K562 (cell line): ENCODE results near the gene SKIL. TPM values are rescaled to one million over a fixed set of nuclear protein-coding genes. Genes with fewer than 3 reads are reported as not detected.
A peak's percentile ranks its signal among the peaks of the same experiment; 100 is the strongest.

ENCODE experiments used
- ADNP ChIP-seq: fragments of 200-800 bp; sonication (Bioruptor generic); IDR thresholded peaks from 2 replicates; pipeline ENCODE4 v1.6.1; 2016; ENCODE audit warnings: missing genetic modification characterization, missing compliant biosample characterization
- ASH1L ChIP-seq: fragments of 450-650 bp; IDR thresholded peaks from 2 replicates; pipeline ENCODE4 v1.6.1; 2018; ENCODE audit warnings: borderline replicate concordance, mild to moderate bottlenecking, low read depth; ENCODE audit not compliant: partially characterized antibody
- CBX2 ChIP-seq: fragments of 200-600 bp; sonication (generic); IDR thresholded peaks from one replicate; pipeline ENCODE4 v1.6.1; 2012; ENCODE audit warnings: mild to moderate bottlenecking, low read length, inconsistent platforms; ENCODE audit not compliant: insufficient read depth, poor library complexity, severe bottlenecking
- KHSRP ChIP-seq: fragments of 450-650 bp; IDR thresholded peaks from 2 replicates; pipeline ENCODE4 v1.6.1; 2017
- KLF16 ChIP-seq: IDR thresholded peaks from 2 replicates; pipeline ENCODE4 v1.6.1; 2016; ENCODE audit warnings: antibody characterized with exemption
- MAZ ChIP-seq, 2 experiments: fragments of 450-650 bp in 1 of 2; sonication (generic) in 1 of 2; formaldehyde crosslinking; IDR thresholded peaks in 1 of 2; conservative IDR thresholded peaks in 1 of 2; 2 replicates each; pipeline versions ENCODE4 v1.4.0 to v1.5.0; 2020; ENCODE audit warnings: mild to moderate bottlenecking in 1 of 2, missing genetic modification reagents in 1 of 2
- NEUROD1 ChIP-seq: fragments of 150-350 bp; IDR thresholded peaks from 2 replicates; pipeline ENCODE4 v1.6.1; 2014; ENCODE audit warnings: borderline replicate concordance, low read length, low read depth; ENCODE audit not compliant: partially characterized antibody
- NFE2 ChIP-seq: IDR thresholded peaks from 2 replicates; pipeline ENCODE4 v1.6.1; 2014; ENCODE audit warnings: antibody characterized with exemption, low read depth
- NR2F6 ChIP-seq: fragments of 450-650 bp; formaldehyde crosslinking; IDR thresholded peaks from 2 replicates; pipeline ENCODE4 v1.4.0; 2020; ENCODE audit warnings: mild to moderate bottlenecking
- RAD21 ChIP-seq, 2 experiments: fragments of 250-450 bp in 1 of 2; fragments of 450-650 bp in 1 of 2; sonication (Bioruptor Pico) in 1 of 2; formaldehyde crosslinking in 1 of 2; IDR thresholded peaks in 1 of 2; conservative IDR thresholded peaks in 1 of 2; 2 replicates each; pipeline versions ENCODE4 v1.4.0 to v1.8.0; 2020 to 2022; ENCODE audit warnings: mild to moderate bottlenecking in 2 of 2, moderate library complexity in 1 of 2
- RBFOX2 ChIP-seq: fragments of 200-400 bp; formaldehyde crosslinking; IDR thresholded peaks from 2 replicates; pipeline ENCODE4 v1.6.1; 2017; ENCODE audit warnings: low read depth, mild to moderate bottlenecking, low read length, moderate library complexity
- SLC30A9 ChIP-seq: fragments of 250-450 bp; sonication (Bioruptor Pico); IDR thresholded peaks from 2 replicates; pipeline ENCODE4 v1.8.0; 2022; ENCODE audit warnings: mild to moderate bottlenecking, moderate library complexity
- SNRNP70 ChIP-seq: fragments of 200-400 bp; formaldehyde crosslinking; optimal IDR thresholded peaks from 2 replicates; pipeline ENCODE3; 2017; ENCODE audit warnings: low read depth, low read length
- ZNF124 ChIP-seq: sonication (generic); formaldehyde crosslinking; IDR thresholded peaks from 2 replicates; pipeline ENCODE4 v1.8.1; 2022; ENCODE audit warnings: missing genetic modification reagents
- ZNF436 ChIP-seq: fragments of 250-450, 450-650 bp; sonication (Bioruptor Pico); formaldehyde crosslinking; IDR thresholded peaks from 2 replicates; pipeline ENCODE4 v1.7.0; 2020; ENCODE audit warnings: mild to moderate bottlenecking
- polyA plus RNA-seq, 8 experiments: library from polyadenylated mRNA; depleted of rRNA in 4 of 8; stranded (reverse) in 5 of 8; unstranded in 3 of 8; fragments of >200 nt; fragmentation: Nextera tagmentation in 2 of 8; fragmentation: Illumina TruSeq in 1 of 8; extraction: Ambion mirVana in 2 of 8; extraction: Trizol in 1 of 8; gene quantifications; 2 replicates each; pipeline versions ENCODE4 v1.2.1 to v1.2.3, GENCODE V29; 2011 to 2014; ENCODE audit warnings: inconsistent platforms in 1 of 8, missing spikeins in 1 of 8
- total RNA-seq, 7 experiments: library from RNA; depleted of rRNA in 6 of 7; stranded (reverse); fragments of >200 nt in 6 of 7; fragmentation: Illumina TruSeq in 2 of 7; extraction: Trizol in 2 of 7; gene quantifications; 2 replicates each; pipeline versions ENCODE4 v1.2.1 to v1.2.3, GENCODE V29; 2011 to 2021; ENCODE audit warnings: low replicate concordance in 1 of 7
- TF ChIP-seq, protein P1 (sequence below): fragments of 450-650 bp; IDR thresholded peaks from 2 replicates; pipeline ENCODE4 v1.6.1; 2016; ENCODE audit warnings: mild to moderate bottlenecking
- TF ChIP-seq, protein P2 (sequence below), 3 experiments: IDR thresholded peaks in 2 of 3; conservative IDR thresholded peaks in 1 of 3; 2 replicates each; pipeline ENCODE4 v1.5.1; 2011 to 2012; ENCODE audit warnings: low read length in 3 of 3, mild to moderate bottlenecking in 3 of 3, control low read depth in 2 of 3, improper control_type of control experiment in 1 of 3, inconsistent platforms in 1 of 3, low read depth in 1 of 3, mixed read lengths in 1 of 3, moderate library complexity in 1 of 3; ENCODE audit not compliant: insufficient read depth in 2 of 3
- TF ChIP-seq, protein P3 (sequence below): fragments of 450-650 bp; IDR thresholded peaks from 2 replicates; pipeline ENCODE4 v1.6.1; 2017; ENCODE audit warnings: antibody characterized with exemption, mild to moderate bottlenecking
- TF ChIP-seq, protein P4 (sequence below): IDR thresholded peaks from 3 replicates; pipeline ENCODE4 v1.6.1; 2011; ENCODE audit warnings: borderline replicate concordance, mild to moderate bottlenecking; ENCODE audit not compliant: insufficient read length, insufficient read depth

The SKIL gene
- total and polyA plus RNA-seq, 9 of the 15 experiments (the other 6 are each of a cell fraction or from before 2014, with no cell fraction given) = 4.3 to 19.1 (median 9.7) TPM

DNA sequence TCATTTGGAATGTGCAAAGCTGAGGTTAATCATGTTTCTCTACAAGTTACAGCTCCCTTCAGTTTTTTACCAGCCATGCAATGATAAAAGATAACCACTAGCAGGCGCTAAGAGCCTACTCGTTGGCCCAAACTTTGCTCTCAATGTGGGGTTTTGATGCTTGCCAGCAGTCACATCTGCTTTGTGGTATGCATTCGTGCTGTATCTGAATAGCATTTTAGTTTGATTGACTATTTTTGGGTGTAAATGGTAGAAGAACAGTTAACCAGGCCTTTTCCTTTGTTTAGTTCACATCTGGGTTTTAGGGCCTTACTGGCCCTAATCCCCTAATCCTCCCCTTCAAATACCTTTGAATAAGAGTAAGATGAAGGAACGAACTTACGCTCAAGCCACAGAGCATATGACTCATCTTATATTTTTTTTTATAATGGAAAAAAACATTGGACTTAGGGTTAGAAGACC lies 56.7 kb downstream of the SKIL start (continued):
- TF ChIP-seq MAZ (CRISPR knock-in tag; conservative IDR thresholded peaks at IDR 0.05 in 1 of 2, IDR thresholded peaks at IDR 0.05 in 1 of 2) (peak in 1 of 2 experiments; percentile 59; a peak in 2 of 4 replicates), CBX2 (no peak), SNRNP70 (no peak), NR2F6 (CRISPR knock-in tag) (no peak), RAD21 (CRISPR knock-in tag; conservative IDR thresholded peaks at IDR 0.05 in 1 of 2, IDR thresholded peaks at IDR 0.05 in 1 of 2) (peak; percentile 99), NEUROD1 (no peak), ZNF436 (CRISPR knock-in tag) (no peak), ASH1L (no peak), KLF16 (peak; percentile 62), KHSRP (no peak), SLC30A9 (no peak), ADNP (0 out of 2 replicates have a peak, but pooled peaks have one; percentile 20), ZNF124 (CRISPR knock-in tag) (no peak), NFE2 (no peak), RBFOX2 (no peak)
- TF ChIP-seq, protein P1, sequence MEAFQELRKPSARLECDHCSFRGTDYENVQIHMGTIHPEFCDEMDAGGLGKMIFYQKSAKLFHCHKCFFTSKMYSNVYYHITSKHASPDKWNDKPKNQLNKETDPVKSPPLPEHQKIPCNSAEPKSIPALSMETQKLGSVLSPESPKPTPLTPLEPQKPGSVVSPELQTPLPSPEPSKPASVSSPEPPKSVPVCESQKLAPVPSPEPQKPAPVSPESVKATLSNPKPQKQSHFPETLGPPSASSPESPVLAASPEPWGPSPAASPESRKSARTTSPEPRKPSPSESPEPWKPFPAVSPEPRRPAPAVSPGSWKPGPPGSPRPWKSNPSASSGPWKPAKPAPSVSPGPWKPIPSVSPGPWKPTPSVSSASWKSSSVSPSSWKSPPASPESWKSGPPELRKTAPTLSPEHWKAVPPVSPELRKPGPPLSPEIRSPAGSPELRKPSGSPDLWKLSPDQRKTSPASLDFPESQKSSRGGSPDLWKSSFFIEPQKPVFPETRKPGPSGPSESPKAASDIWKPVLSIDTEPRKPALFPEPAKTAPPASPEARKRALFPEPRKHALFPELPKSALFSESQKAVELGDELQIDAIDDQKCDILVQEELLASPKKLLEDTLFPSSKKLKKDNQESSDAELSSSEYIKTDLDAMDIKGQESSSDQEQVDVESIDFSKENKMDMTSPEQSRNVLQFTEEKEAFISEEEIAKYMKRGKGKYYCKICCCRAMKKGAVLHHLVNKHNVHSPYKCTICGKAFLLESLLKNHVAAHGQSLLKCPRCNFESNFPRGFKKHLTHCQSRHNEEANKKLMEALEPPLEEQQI = 0 out of 2 replicates have a peak, but pooled peaks have one; percentile 28
- TF ChIP-seq, protein P2, sequence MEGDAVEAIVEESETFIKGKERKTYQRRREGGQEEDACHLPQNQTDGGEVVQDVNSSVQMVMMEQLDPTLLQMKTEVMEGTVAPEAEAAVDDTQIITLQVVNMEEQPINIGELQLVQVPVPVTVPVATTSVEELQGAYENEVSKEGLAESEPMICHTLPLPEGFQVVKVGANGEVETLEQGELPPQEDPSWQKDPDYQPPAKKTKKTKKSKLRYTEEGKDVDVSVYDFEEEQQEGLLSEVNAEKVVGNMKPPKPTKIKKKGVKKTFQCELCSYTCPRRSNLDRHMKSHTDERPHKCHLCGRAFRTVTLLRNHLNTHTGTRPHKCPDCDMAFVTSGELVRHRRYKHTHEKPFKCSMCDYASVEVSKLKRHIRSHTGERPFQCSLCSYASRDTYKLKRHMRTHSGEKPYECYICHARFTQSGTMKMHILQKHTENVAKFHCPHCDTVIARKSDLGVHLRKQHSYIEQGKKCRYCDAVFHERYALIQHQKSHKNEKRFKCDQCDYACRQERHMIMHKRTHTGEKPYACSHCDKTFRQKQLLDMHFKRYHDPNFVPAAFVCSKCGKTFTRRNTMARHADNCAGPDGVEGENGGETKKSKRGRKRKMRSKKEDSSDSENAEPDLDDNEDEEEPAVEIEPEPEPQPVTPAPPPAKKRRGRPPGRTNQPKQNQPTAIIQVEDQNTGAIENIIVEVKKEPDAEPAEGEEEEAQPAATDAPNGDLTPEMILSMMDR (IDR thresholded peaks at IDR 0.05 in 2 of 3, conservative IDR thresholded peaks at IDR 0.05 in 1 of 3; ENCODE audit: insufficient read depth in 2 of 3, low read depth in 1 of 3, low read length in 3 of 3) = peak; percentile 91 to 98 (median 93)
- TF ChIP-seq, protein P3, sequence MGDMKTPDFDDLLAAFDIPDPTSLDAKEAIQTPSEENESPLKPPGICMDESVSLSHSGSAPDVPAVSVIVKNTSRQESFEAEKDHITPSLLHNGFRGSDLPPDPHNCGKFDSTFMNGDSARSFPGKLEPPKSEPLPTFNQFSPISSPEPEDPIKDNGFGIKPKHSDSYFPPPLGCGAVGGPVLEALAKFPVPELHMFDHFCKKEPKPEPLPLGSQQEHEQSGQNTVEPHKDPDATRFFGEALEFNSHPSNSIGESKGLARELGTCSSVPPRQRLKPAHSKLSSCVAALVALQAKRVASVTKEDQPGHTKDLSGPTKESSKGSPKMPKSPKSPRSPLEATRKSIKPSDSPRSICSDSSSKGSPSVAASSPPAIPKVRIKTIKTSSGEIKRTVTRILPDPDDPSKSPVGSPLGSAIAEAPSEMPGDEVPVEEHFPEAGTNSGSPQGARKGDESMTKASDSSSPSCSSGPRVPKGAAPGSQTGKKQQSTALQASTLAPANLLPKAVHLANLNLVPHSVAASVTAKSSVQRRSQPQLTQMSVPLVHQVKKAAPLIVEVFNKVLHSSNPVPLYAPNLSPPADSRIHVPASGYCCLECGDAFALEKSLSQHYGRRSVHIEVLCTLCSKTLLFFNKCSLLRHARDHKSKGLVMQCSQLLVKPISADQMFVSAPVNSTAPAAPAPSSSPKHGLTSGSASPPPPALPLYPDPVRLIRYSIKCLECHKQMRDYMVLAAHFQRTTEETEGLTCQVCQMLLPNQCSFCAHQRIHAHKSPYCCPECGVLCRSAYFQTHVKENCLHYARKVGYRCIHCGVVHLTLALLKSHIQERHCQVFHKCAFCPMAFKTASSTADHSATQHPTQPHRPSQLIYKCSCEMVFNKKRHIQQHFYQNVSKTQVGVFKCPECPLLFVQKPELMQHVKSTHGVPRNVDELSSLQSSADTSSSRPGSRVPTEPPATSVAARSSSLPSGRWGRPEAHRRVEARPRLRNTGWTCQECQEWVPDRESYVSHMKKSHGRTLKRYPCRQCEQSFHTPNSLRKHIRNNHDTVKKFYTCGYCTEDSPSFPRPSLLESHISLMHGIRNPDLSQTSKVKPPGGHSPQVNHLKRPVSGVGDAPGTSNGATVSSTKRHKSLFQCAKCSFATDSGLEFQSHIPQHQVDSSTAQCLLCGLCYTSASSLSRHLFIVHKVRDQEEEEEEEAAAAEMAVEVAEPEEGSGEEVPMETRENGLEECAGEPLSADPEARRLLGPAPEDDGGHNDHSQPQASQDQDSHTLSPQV = 0 out of 2 replicates have a peak, but pooled peaks have one; percentile 37
- TF ChIP-seq, protein P4, sequence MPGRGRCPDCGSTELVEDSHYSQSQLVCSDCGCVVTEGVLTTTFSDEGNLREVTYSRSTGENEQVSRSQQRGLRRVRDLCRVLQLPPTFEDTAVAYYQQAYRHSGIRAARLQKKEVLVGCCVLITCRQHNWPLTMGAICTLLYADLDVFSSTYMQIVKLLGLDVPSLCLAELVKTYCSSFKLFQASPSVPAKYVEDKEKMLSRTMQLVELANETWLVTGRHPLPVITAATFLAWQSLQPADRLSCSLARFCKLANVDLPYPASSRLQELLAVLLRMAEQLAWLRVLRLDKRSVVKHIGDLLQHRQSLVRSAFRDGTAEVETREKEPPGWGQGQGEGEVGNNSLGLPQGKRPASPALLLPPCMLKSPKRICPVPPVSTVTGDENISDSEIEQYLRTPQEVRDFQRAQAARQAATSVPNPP = no peak
